ENCODE measurements around the gene ACP1.

DNA sequence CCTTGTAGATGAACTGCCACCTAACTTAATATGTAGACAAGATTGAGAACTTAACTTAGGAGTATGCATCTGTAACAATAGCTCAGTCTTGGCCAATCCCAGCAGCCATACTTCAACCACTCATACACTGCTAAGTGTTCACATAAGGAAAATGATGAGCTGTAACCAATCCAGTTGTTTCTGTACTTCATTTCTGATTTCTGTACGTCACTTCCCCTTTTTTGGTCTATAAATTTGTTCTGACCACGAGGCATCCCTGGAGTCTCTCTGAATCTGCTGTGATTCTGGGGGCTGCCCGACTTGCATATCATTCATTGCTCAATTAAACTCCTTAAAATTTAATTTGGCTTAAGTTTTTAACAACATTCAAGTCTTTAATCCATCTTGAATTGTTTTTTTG, 7.3 kb upstream of the ACP1 start:
- TF ChIP-seq EP300 (IDR thresholded peaks at IDR 0.05), result no peak
- TF ChIP-seq HDAC2 (IDR thresholded peaks at IDR 0.05), result no peak
- TF ChIP-seq, protein P1, sequence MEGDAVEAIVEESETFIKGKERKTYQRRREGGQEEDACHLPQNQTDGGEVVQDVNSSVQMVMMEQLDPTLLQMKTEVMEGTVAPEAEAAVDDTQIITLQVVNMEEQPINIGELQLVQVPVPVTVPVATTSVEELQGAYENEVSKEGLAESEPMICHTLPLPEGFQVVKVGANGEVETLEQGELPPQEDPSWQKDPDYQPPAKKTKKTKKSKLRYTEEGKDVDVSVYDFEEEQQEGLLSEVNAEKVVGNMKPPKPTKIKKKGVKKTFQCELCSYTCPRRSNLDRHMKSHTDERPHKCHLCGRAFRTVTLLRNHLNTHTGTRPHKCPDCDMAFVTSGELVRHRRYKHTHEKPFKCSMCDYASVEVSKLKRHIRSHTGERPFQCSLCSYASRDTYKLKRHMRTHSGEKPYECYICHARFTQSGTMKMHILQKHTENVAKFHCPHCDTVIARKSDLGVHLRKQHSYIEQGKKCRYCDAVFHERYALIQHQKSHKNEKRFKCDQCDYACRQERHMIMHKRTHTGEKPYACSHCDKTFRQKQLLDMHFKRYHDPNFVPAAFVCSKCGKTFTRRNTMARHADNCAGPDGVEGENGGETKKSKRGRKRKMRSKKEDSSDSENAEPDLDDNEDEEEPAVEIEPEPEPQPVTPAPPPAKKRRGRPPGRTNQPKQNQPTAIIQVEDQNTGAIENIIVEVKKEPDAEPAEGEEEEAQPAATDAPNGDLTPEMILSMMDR (IDR thresholded peaks at IDR 0.05), result no peak
- TF ChIP-seq, protein P2, sequence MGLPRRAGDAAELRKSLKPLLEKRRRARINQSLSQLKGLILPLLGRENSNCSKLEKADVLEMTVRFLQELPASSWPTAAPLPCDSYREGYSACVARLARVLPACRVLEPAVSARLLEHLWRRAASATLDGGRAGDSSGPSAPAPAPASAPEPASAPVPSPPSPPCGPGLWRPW (IDR thresholded peaks at IDR 0.05), result no peak
- no peak for TF ChIP-seq CEBPB (IDR thresholded peaks at IDR 0.05)
- no peak for TF ChIP-seq RAD21 (conservative IDR thresholded peaks at IDR 0.05 in 1 of 2, IDR thresholded peaks at IDR 0.05 in 1 of 2)
- no peak for TF ChIP-seq POLR2A (IDR thresholded peaks at IDR 0.05; ENCODE audit: low read length)
- TF ChIP-seq, protein P3, sequence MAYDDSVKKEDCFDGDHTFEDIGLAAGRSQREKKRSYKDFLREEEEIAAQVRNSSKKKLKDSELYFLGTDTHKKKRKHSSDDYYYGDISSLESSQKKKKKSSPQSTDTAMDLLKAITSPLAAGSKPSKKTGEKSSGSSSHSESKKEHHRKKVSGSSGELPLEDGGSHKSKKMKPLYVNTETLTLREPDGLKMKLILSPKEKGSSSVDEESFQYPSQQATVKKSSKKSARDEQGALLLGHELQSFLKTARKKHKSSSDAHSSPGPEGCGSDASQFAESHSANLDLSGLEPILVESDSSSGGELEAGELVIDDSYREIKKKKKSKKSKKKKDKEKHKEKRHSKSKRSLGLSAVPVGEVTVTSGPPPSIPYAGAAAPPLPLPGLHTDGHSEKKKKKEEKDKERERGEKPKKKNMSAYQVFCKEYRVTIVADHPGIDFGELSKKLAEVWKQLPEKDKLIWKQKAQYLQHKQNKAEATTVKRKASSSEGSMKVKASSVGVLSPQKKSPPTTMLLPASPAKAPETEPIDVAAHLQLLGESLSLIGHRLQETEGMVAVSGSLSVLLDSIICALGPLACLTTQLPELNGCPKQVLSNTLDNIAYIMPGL (CRISPR knock-in tag; IDR thresholded peaks at IDR 0.05; ENCODE audit: borderline replicate concordance), result no peak
- no peak for TF ChIP-seq EHF (CRISPR knock-in tag; IDR thresholded peaks at IDR 0.05)
- TF ChIP-seq GATA3 (IDR thresholded peaks at IDR 0.05; ENCODE audit: borderline replicate concordance), result no peak
- no peak for TF ChIP-seq RFX5 (IDR thresholded peaks at IDR 0.05)
- no peak for TF ChIP-seq CHD2 (IDR thresholded peaks at IDR 0.05; ENCODE audit: low read length, partially characterized antibody)
- no peak for TF ChIP-seq ESRRA (IDR thresholded peaks at IDR 0.05; ENCODE audit: borderline replicate concordance, low read length)
